Spleen (tissue), 3 donors: ENCODE data around the gene CCDC188.

Experiments used
- POLR2A ChIP-seq, 3 donors: fragments of 450-650 bp; IDR thresholded peaks; one replicate each; pipeline ENCODE4 v1.5.1; 2017; ENCODE audit warnings: antibody characterized with exemption in 3 of 3, mild to moderate bottlenecking in 1 of 3
- POLR2AphosphoS5 ChIP-seq, 3 donors: sonication (generic); formaldehyde crosslinking; IDR thresholded peaks; one replicate each; pipeline ENCODE4 v1.5.1; 2017; ENCODE audit warnings: antibody characterized with exemption in 3 of 3

DNA sequence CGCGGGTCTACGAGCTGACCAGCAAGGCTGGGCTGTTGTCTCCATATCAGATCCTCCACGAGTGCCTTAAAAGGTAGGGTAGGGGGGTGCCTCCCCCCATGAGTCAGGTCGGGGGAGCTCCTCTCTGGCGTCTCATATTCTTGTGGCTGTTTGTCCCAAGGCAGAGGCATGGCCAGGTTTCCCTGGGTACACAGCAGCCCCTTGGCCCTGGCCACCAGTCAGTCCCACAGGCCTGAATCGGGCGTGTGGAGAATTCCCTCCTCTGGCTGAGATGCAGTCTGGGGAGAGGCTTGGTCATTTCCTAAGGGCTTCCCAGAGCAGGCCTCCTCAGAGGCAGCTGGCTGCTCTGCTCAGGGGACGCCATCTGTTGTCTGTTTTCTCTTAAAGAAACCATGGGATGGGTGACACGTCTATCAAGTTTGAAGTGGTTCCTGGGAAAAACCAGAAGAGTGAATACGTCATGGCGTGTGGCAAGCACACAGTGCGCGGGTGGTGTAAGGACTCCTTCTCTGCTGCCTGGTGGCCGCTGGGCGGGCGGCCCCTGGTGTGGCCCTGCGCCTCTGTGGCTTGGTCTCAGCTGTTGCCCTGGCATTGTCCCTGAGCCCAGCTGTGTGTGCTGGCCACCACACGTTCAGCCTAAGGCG is 44.5 kb downstream of the CCDC188 start:
- TF ChIP-seq POLR2A (IDR thresholded peaks at IDR 0.05) (no peak), POLR2AphosphoS5 (IDR thresholded peaks at IDR 0.05) (peak in 1 of 3 donors; percentile 33)
